DOHH2 (cell line): Measurements from ENCODE around the gene VSTM2L.

Experiments used
- H3F3A ChIP-seq: fragments of 200-600 bp; sonication (generic), shearing (Covaris generic); 2 replicates; pipeline ENCODE4 v1.6.0; 2016; ENCODE audit warnings: antibody characterized with exemption, mild to moderate bottlenecking; ENCODE audit not compliant: control insufficient read depth, insufficient read depth
- H3K27ac ChIP-seq: fragments of 200-600 bp; sonication (generic); 2 replicates; pipeline ENCODE4 v1.5.1; 2014; ENCODE audit warnings: low read depth, mild to moderate bottlenecking, low read length, moderate library complexity
- H3K27me3 ChIP-seq: fragments of 200-600 bp; sonication (generic); 2 replicates; pipeline ENCODE4 v1.6.1; 2014; ENCODE audit warnings: mild to moderate bottlenecking, low read length, mixed read lengths; ENCODE audit not compliant: control insufficient read depth
- H3K36me3 ChIP-seq: fragments of 200-600 bp; sonication (generic); 2 replicates; pipeline ENCODE4 v1.6.1; 2014; ENCODE audit warnings: mild to moderate bottlenecking, low read length, moderate library complexity, mixed read lengths; ENCODE audit not compliant: control insufficient read depth
- H3K4me1 ChIP-seq: fragments of 200-600 bp; sonication (generic); 2 replicates; pipeline ENCODE4 v1.6.1; 2014; ENCODE audit warnings: mild to moderate bottlenecking, low read length, mixed read lengths; ENCODE audit not compliant: control insufficient read depth
- H3K4me2 ChIP-seq: fragments of 200-600 bp; sonication (generic); 2 replicates; pipeline ENCODE4 v1.6.0; 2014; ENCODE audit warnings: mild to moderate bottlenecking, low read length, moderate library complexity
- H3K4me3 ChIP-seq: fragments of 200-600 bp; sonication (generic); 2 replicates; pipeline ENCODE4 v1.5.1; 2014; ENCODE audit warnings: mild to moderate bottlenecking, low read length, mixed read lengths
- H3K79me2 ChIP-seq: fragments of 200-600 bp; sonication (generic); 2 replicates; pipeline ENCODE4 v1.6.1; 2014; ENCODE audit warnings: mild to moderate bottlenecking, low read length, mixed read lengths; ENCODE audit not compliant: control insufficient read depth
- H3K9me2 ChIP-seq: fragments of 200-600 bp; sonication (generic); replicated peaks from 2 replicates; pipeline ENCODE4 v1.6.1; 2014; ENCODE audit warnings: mild to moderate bottlenecking, low read length, mixed read lengths; ENCODE audit not compliant: control insufficient read depth
- H3K9me3 ChIP-seq: fragments of 200-600 bp; sonication (generic); 2 replicates; pipeline ENCODE4 v1.6.1; 2014; ENCODE audit warnings: antibody characterized with exemption, low read length, mixed read lengths; ENCODE audit not compliant: control insufficient read depth, insufficient read depth
- H4K20me1 ChIP-seq: fragments of 200-600 bp; sonication (generic); 2 replicates; pipeline ENCODE4 v1.6.0; 2014; ENCODE audit warnings: low read depth, mild to moderate bottlenecking, antibody characterized with exemption, low read length, moderate library complexity; ENCODE audit not compliant: control insufficient read depth, insufficient read depth
- CTCF ChIP-seq: fragments of 200-600 bp; sonication (generic); IDR thresholded peaks from one replicate; pipeline ENCODE4 v1.5.1; 2014; ENCODE audit warnings: antibody characterized with exemption, mild to moderate bottlenecking, low read depth, low read length; ENCODE audit not compliant: poor library complexity, severe bottlenecking
- EZH2phosphoT487 ChIP-seq: fragments of 200-600 bp; sonication (generic); IDR thresholded peaks from 2 replicates; pipeline ENCODE4 v1.6.1; 2017; ENCODE audit warnings: borderline replicate concordance, mild to moderate bottlenecking, antibody characterized with exemption, low read length, moderate library complexity, mixed read lengths

Gene VSTM2L

GRCh38 chr20:37914672-37915433 lies 11.9 kb downstream of the VSTM2L start:
- no peaks in the 10 kb centered on the region for H3K9me3 ChIP-seq
- peaks cover 30% of the 10 kb centered on the region for H3K27me3 ChIP-seq
- H3K79me2 ChIP-seq, result no peaks in the 10 kb centered on the region
- H4K20me1 ChIP-seq, result no peaks in the 10 kb centered on the region; the same call in 1 of the 2 replicates
- no peaks in the 10 kb centered on the region for H3F3A ChIP-seq
- peaks cover 8% of the 10 kb centered on the region for H3K4me1 ChIP-seq
- no peaks in the 10 kb centered on the region for H3K36me3 ChIP-seq
- no peak for TF ChIP-seq CTCF
- no peak for TF ChIP-seq EZH2phosphoT487
- peak overlapping the region; percentile 24; the same call in 1 of the 2 replicates for H3K4me2 ChIP-seq
- H3K27ac ChIP-seq, result no peak overlapping the region
- no peaks in the 10 kb centered on the region for H3K9me2 ChIP-seq
- no peak overlapping the region for H3K4me3 ChIP-seq

- Histone ChIP-seq H3K4me1 (peaks cover 8% of the 10 kb centered on the region), H3F3A (no peaks in the 10 kb centered on the region), H4K20me1 (no peaks in the 10 kb centered on the region; the same call in 1 of the 2 replicates), H3K36me3 (no peaks in the 10 kb centered on the region), H3K4me3 (no peak overlapping the region), H3K79me2 (no peaks in the 10 kb centered on the region), H3K9me2 (no peaks in the 10 kb centered on the region), H3K27ac (no peak overlapping the region), H3K4me2 (no peak overlapping the region), H3K27me3 (peaks cover 33% of the 10 kb centered on the region), H3K9me3 (no peaks in the 10 kb centered on the region)
- TF ChIP-seq CTCF (no peak), EZH2phosphoT487 (no peak)
Observed at GRCh38 chr20:37915434-37915787, 12.5 kb downstream of the VSTM2L start.

- Histone ChIP-seq H3F3A (no peaks in the 10 kb centered on the region), H3K4me1 (peaks cover 8% of the 10 kb centered on the region), H3K79me2 (no peaks in the 10 kb centered on the region), H3K9me2 (no peaks in the 10 kb centered on the region), H3K4me3 (no peak overlapping the region), H3K27me3 (peaks cover 37% of the 10 kb centered on the region), H3K36me3 (no peaks in the 10 kb centered on the region), H3K27ac (no peak overlapping the region), H4K20me1 (no peaks in the 10 kb centered on the region; the same call in 1 of the 2 replicates), H3K4me2 (no peak overlapping the region), H3K9me3 (no peaks in the 10 kb centered on the region)
- no peak for TF ChIP-seq CTCF
Observed at GRCh38 chr20:37915800-37916570, 13.1 kb downstream of the VSTM2L start.
